Bronchial epithelial cell (primary cell): ENCODE measurements around the gene MEI1. TPM values are rescaled to one million over a fixed set of nuclear protein-coding genes. Genes with fewer than 3 reads are reported as not detected.
"Not testable (repeated sequence)": the region's sequence is repeated elsewhere in the genome, so short reads cannot be mapped to it uniquely, and the experiment has no call there.

Experiments used
- DNase-seq: peaks from one replicate; pipeline ENCODE4 v3.0.0-alpha.2; 2010; ENCODE audit warnings: low read depth
- FAIRE-seq: peaks from 2 replicates; lab custom pipeline; 2011; peaks lifted over from hg19 to GRCh38; lab: Jason Lieb, UNC
- H3K27me3 ChIP-seq: 2 replicates; pipeline ENCODE4 v1.5.1; 2011; ENCODE audit warnings: low read length; ENCODE audit not compliant: control insufficient read depth, insufficient read depth
- H3K36me3 ChIP-seq: 2 replicates; pipeline ENCODE4 v1.5.1; 2011; ENCODE audit warnings: low read length; ENCODE audit not compliant: control insufficient read depth, insufficient read depth
- H3K4me3 ChIP-seq: 2 replicates; pipeline ENCODE4 v1.5.1; 2011; ENCODE audit warnings: mild to moderate bottlenecking, low read depth, low read length, control low read depth
- total RNA-seq: library from RNA; depleted of rRNA; stranded (reverse); fragments of >200 nt; gene quantifications from 2 replicates; pipeline ENCODE4 v1.2.1, GENCODE V29; 2014
- TF ChIP-seq, protein P1 (sequence below): IDR thresholded peaks from 2 replicates; pipeline ENCODE4 v1.5.1; 2011; ENCODE audit warnings: mild to moderate bottlenecking, moderate library complexity, low read length, control low read depth, inconsistent platforms; ENCODE audit not compliant: insufficient read depth, severe bottlenecking

MEI1 gene
- total RNA-seq, 1 donor from 2014 or later = not detected

- TF ChIP-seq, protein P1, sequence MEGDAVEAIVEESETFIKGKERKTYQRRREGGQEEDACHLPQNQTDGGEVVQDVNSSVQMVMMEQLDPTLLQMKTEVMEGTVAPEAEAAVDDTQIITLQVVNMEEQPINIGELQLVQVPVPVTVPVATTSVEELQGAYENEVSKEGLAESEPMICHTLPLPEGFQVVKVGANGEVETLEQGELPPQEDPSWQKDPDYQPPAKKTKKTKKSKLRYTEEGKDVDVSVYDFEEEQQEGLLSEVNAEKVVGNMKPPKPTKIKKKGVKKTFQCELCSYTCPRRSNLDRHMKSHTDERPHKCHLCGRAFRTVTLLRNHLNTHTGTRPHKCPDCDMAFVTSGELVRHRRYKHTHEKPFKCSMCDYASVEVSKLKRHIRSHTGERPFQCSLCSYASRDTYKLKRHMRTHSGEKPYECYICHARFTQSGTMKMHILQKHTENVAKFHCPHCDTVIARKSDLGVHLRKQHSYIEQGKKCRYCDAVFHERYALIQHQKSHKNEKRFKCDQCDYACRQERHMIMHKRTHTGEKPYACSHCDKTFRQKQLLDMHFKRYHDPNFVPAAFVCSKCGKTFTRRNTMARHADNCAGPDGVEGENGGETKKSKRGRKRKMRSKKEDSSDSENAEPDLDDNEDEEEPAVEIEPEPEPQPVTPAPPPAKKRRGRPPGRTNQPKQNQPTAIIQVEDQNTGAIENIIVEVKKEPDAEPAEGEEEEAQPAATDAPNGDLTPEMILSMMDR = no peak
- Histone ChIP-seq H3K27me3 (no peaks in the 10 kb centered on the region), H3K4me3 (no peak overlapping the region), H3K36me3 (peaks cover 30% of the 10 kb centered on the region)
- no peak for FAIRE-seq
- DNase-seq = no peak
These were observed 41.6 kb upstream of the MEI1 start for GRCh38 chr22:41657709-41658108.

DNA sequence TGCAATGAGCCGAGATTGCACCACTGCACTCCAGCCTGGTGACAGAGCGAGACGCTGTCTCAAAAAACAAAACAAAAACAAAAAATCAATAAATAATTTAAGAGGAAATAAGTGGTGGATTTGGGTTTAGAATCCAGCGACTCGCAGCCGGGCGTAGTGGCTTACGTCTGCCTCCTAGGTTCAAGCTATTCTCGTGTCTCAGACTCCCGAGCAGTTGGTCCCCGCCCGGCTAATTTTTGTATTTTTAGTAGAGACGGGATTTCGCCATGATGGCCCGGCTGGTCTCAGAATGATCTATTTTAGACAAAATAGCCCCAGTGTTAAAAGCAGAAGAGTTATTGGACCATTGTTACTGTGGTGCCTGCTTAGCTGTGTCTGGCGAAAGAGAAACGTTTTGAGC lies 40.4 kb upstream of the MEI1 start:
- no peak for FAIRE-seq

DNA sequence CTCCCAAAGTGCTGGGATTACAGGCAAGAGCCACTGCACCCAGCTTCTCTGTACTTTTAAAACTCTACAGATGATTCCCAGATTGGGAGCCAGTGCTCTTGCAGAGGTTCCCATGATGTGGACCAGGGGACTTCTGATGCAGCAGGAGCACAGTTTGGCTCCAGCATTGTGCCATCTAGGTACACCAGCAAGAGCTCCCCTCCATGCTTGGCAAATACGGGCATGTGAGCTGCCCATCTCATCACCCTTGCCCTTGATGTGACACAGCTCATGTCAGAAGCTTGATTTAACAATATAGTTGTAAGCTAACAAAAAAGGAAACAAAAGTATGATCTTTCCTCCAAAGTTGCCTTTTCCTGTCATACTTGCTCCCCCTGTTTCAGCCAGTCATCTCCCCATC lies 39.4 kb upstream of the MEI1 start:
- DNase-seq (no peak), FAIRE-seq (no peak)
- no peaks in the 10 kb centered on the region for H3K27me3 ChIP-seq
- no peak overlapping the region for H3K4me3 ChIP-seq
- peaks cover 20% of the 10 kb centered on the region for H3K36me3 ChIP-seq
- TF ChIP-seq, protein P1 = no peak

More for the DNA sequence above, 40.4 kb upstream of the MEI1 start:
- Histone ChIP-seq H3K36me3 (peaks cover 25% of the 10 kb centered on the region), H3K27me3 (no peaks in the 10 kb centered on the region), H3K4me3 (no peak overlapping the region)
- DNase-seq = no peak
- TF ChIP-seq, protein P1 = no peak

GRCh38 chr22:41660416-41660815 lies 38.9 kb upstream of the MEI1 start:
- TF ChIP-seq, protein P1 = no peak
- FAIRE-seq = peak; percentile 70
- Histone ChIP-seq H3K27me3 (no peaks in the 10 kb centered on the region), H3K36me3 (peaks cover 20% of the 10 kb centered on the region), H3K4me3 (no peak overlapping the region)
- DNase-seq = no peak

- TF ChIP-seq, protein P1 = no peak
- FAIRE-seq = no peak
- H3K36me3 ChIP-seq = peaks cover 20% of the 10 kb centered on the region
- no peak for DNase-seq
- no peaks in the 10 kb centered on the region for H3K27me3 ChIP-seq
- H3K4me3 ChIP-seq = no peak overlapping the region
These were observed 38.2 kb upstream of the MEI1 start for GRCh38 chr22:41661088-41661487.

GRCh38 chr22:41661713-41662112 lies 37.6 kb upstream of the MEI1 start:
- TF ChIP-seq, protein P1 = no peak
- DNase-seq = no peak
- Histone ChIP-seq H3K36me3 (peaks cover 20% of the 10 kb centered on the region), H3K27me3 (no peaks in the 10 kb centered on the region), H3K4me3 (no peak overlapping the region)
- no peak for FAIRE-seq

DNA sequence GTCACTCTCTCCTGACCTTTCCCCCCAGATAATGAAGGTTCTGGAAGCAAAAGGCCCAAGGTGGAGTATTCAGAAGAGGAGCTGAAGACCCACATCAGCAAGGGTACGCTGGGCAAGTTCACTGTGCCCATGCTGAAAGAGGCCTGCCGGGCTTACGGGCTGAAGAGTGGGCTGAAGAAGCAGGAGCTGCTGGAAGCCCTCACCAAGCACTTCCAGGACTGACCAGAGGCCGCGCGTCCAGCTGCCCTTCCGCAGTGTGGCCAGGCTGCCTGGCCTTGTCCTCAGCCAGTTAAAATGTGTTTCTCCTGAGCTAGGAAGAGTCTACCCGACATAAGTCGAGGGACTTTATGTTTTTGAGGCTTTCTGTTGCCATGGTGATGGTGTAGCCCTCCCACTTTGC lies 35.7 kb upstream of the MEI1 start:
- not testable (repeated sequence) for FAIRE-seq, H3K27me3 ChIP-seq, H3K4me3 ChIP-seq, DNase-seq
- peaks cover 12% of the 10 kb centered on the region for H3K36me3 ChIP-seq
